Measurements from ENCODE around the gene PHLDA2.

GRCh38 chr11:2942447-2942846 lies 13.2 kb upstream of the PHLDA2 start:
- TF ChIP-seq CTCF (IDR thresholded peaks at IDR 0.05) (no peak), EZH2 (IDR thresholded peaks at IDR 0.05; ENCODE audit: borderline replicate concordance, insufficient read depth, low read depth, low read length, poor library complexity, severe bottlenecking) (no peak)

Measured in B cell (primary cell).